ENCODE data around the gene JAG1. TPM values are rescaled to one million over a fixed set of nuclear protein-coding genes. Genes with fewer than 3 reads are reported as not detected.

Gene JAG1
- total RNA-seq, 1 experiment from 2014 or later = 88.0 TPM

DNA sequence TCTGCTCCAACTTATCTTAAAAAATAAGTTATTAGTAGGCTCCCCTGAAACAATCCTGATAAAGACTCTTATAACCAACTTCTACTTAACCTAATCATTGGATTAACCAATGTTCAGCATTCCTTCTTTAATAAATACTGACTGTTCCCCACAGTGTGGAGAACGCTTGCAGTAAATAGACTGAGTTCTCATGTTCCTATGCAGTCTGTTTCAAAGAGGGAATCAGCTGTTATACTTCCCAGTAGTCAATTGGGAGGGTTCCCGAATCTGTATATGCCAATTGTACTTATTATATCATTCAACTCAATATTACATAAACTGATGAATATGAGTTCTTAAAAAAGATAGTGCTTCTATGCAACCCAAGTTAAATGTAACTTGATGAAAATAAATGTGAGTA lies 9.7 kb upstream of the JAG1 start:
- no TSS peak for BruUV-seq (replicated peaks)
- Mint-ChIP-seq H3K9me3 (ENCODE audit: unreplicated experiment) (no peaks in the 10 kb centered on the region), H3K4me1 (ENCODE audit: insufficient read depth, unreplicated experiment) (peaks cover 6% of the 10 kb centered on the region), H3K27me3 (ENCODE audit: insufficient read depth, unreplicated experiment) (no peaks in the 10 kb centered on the region), H3K27ac (ENCODE audit: low read depth, unreplicated experiment) (no peak overlapping the region), H3K36me3 (ENCODE audit: insufficient read depth, unreplicated experiment) (no peaks in the 10 kb centered on the region), H3K4me3 (ENCODE audit: unreplicated experiment) (no peak overlapping the region)
- POLR2A ChIA-PET = interaction anchor here (0.6 to 3.1 kb wide), 6 partner anchors 12 to 529 kb away, joined by 3 to 9 read pairs (median 3); no protein-coding TSS in a partner anchor
- TF ChIP-seq, protein P1, sequence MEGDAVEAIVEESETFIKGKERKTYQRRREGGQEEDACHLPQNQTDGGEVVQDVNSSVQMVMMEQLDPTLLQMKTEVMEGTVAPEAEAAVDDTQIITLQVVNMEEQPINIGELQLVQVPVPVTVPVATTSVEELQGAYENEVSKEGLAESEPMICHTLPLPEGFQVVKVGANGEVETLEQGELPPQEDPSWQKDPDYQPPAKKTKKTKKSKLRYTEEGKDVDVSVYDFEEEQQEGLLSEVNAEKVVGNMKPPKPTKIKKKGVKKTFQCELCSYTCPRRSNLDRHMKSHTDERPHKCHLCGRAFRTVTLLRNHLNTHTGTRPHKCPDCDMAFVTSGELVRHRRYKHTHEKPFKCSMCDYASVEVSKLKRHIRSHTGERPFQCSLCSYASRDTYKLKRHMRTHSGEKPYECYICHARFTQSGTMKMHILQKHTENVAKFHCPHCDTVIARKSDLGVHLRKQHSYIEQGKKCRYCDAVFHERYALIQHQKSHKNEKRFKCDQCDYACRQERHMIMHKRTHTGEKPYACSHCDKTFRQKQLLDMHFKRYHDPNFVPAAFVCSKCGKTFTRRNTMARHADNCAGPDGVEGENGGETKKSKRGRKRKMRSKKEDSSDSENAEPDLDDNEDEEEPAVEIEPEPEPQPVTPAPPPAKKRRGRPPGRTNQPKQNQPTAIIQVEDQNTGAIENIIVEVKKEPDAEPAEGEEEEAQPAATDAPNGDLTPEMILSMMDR (IDR thresholded peaks at IDR 0.05; ENCODE audit: unreplicated experiment) = no peak
- intact Hi-C loops (cut with micrococcal nuclease) = no loop called here
- no peak for DNase-seq (ENCODE audit: unreplicated experiment)
- CTCF ChIA-PET = interaction anchor here (0.6 to 2.6 kb wide), 7 partner anchors 9 to 860 kb away, joined by 4 to 11 read pairs (median 5); no protein-coding TSS in a partner anchor

DNA sequence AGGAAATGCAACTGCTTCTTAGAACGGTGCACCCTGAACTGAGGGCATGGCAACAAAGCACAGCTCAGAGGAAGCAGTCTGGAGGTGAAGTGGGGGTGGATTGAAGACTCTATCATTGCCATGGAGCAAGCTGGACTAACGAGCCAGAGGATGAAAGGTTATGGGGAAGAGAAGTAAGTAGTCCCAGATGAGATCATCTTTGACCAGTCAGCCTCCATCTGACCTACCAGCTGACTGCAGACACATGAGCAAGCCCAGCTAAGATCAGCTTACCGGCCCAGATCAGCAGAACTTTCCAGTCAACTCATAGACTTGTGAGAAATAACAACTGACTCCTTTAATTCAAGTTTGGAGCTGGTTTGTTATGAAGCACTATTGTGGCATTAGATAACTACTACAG lies 9.1 kb upstream of the JAG1 start:
- H3K27ac Mint-ChIP-seq (ENCODE audit: low read depth, unreplicated experiment) = no peak overlapping the region
- H3K4me1 Mint-ChIP-seq (ENCODE audit: insufficient read depth, unreplicated experiment) = peaks cover 6% of the 10 kb centered on the region
- no peaks in the 10 kb centered on the region for H3K9me3 Mint-ChIP-seq (ENCODE audit: unreplicated experiment)
- H3K4me3 Mint-ChIP-seq (ENCODE audit: unreplicated experiment) = no peak overlapping the region
- ChIA-PET POLR2A (interaction anchor here (0.6 to 3.1 kb wide), 5 partner anchors 9 to 529 kb away, joined by 3 to 9 read pairs (median 4); partner anchors contain the start of gene JAG1), CTCF (interaction anchor here (0.6 to 2.6 kb wide), 8 partner anchors 8 to 861 kb away, joined by 3 to 11 read pairs (median 4); no protein-coding TSS in a partner anchor)
- H3K27me3 Mint-ChIP-seq (ENCODE audit: insufficient read depth, unreplicated experiment) = no peaks in the 10 kb centered on the region
- DNase-seq (ENCODE audit: unreplicated experiment) = no peak
- intact Hi-C loops (cut with micrococcal nuclease) = no loop called here
- H3K36me3 Mint-ChIP-seq (ENCODE audit: insufficient read depth, unreplicated experiment) = no peaks in the 10 kb centered on the region
- TF ChIP-seq, protein P1 (IDR thresholded peaks at IDR 0.05; ENCODE audit: unreplicated experiment) = no peak
- no TSS peak for BruUV-seq (replicated peaks)

DNA sequence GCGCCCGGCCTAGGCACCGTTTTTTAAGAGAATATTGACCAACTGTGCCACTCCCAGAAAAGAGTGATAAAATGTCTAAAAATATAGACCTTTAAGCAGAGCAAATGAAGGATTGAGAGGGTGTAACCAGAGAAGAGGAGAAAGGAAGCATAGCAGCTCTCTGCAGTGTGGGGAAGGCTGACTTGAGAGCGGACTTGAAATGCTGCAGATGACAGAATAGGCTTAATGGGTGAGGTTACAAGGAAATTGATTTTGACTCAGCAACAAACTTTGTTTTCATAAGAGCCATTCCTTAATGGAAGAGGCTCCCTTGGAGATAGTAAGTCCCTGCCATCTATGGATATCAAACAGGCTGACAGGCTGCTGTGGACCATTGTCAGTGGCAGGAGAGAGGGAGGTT lies 7.7 kb upstream of the JAG1 start:
- BruUV-seq (replicated peaks) = no TSS peak
- Mint-ChIP-seq H3K4me1 (ENCODE audit: insufficient read depth, unreplicated experiment) (peaks cover 6% of the 10 kb centered on the region), H3K9me3 (ENCODE audit: unreplicated experiment) (no peaks in the 10 kb centered on the region), H3K27me3 (ENCODE audit: insufficient read depth, unreplicated experiment) (no peaks in the 10 kb centered on the region), H3K4me3 (ENCODE audit: unreplicated experiment) (no peak overlapping the region), H3K36me3 (ENCODE audit: insufficient read depth, unreplicated experiment) (no peaks in the 10 kb centered on the region), H3K27ac (ENCODE audit: low read depth, unreplicated experiment) (no peak overlapping the region)
- intact Hi-C loops (cut with micrococcal nuclease) = no loop called here
- ChIA-PET CTCF (interaction anchor here (0.5 kb wide), 1 partner anchor 341 kb away, joined by 3 read pairs; no protein-coding TSS in a partner anchor), POLR2A (interaction anchor here (3.1 kb wide), 1 partner anchor 10 kb away, joined by 9 read pairs; no protein-coding TSS in a partner anchor)
- no peak for DNase-seq (ENCODE audit: unreplicated experiment)
- TF ChIP-seq, protein P1 (IDR thresholded peaks at IDR 0.05; ENCODE audit: unreplicated experiment) = no peak

DNA sequence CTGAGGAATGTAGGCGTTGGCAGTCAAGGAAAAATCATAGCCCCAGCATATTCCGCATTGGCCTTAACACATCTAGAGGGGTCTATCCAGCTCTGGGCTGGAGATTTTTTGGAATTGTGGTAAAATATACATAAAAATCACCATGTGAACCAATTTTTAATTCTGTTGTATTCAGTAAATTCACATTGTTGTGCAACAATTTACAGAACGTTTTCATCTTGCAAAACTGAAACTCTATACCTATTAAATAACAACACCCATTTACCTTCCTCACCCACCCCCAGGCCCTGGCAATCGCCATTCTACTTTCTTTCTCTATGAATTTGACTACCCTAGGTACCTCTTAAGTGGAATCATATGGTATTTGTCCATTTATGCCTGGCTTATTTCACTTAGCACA lies 6.8 kb upstream of the JAG1 start:
- no TSS peak for BruUV-seq (replicated peaks)
- peaks cover 6% of the 10 kb centered on the region for H3K4me1 Mint-ChIP-seq (ENCODE audit: insufficient read depth, unreplicated experiment)
- H3K9me3 Mint-ChIP-seq (ENCODE audit: unreplicated experiment) = no peaks in the 10 kb centered on the region
- H3K27me3 Mint-ChIP-seq (ENCODE audit: insufficient read depth, unreplicated experiment) = no peaks in the 10 kb centered on the region
- H3K27ac Mint-ChIP-seq (ENCODE audit: low read depth, unreplicated experiment) = no peak overlapping the region
- TF ChIP-seq, protein P1 (IDR thresholded peaks at IDR 0.05; ENCODE audit: unreplicated experiment) = no peak
- no peaks in the 10 kb centered on the region for H3K36me3 Mint-ChIP-seq (ENCODE audit: insufficient read depth, unreplicated experiment)
- ChIA-PET POLR2A (no interaction called here), CTCF (no interaction called here)
- intact Hi-C loops (cut with micrococcal nuclease) = no loop called here
- no peak for DNase-seq (ENCODE audit: unreplicated experiment)
- H3K4me3 Mint-ChIP-seq (ENCODE audit: unreplicated experiment) = no peak overlapping the region
